Measurements from ENCODE around the gene MLLT6. TPM values are rescaled to one million over a fixed set of nuclear protein-coding genes. Genes with fewer than 3 reads are reported as not detected.
A peak's percentile ranks its signal among the peaks of the same experiment; 100 is the strongest.

The MLLT6 gene
- total RNA-seq, 4 donors from 2014 or later: 30.6 to 79.7 (median 35.1) TPM

- intact Hi-C loops (cut with DNase I): loop anchor here (2.0 kb wide), 1 partner anchor 31 kb away; the partner anchor contains the start of gene EPOP
- peaks cover 10 to 74% (median 27%) of the 10 kb centered on the region in 3 donors for H3K4me1 ChIP-seq
Measured at GRCh38 chr17:38705803-38706504, 881 bp downstream of the MLLT6 start.

GRCh38 chr17:38706505-38707216 is 1.6 kb downstream of the MLLT6 start:
- intact Hi-C loops (cut with DNase I): no loop called here
- Histone ChIP-seq H3K36me3 (peaks cover 3 to 44% (median 4%) of the 10 kb centered on the region in 3 donors), H3K27me3 (no peaks in the 10 kb centered on the region), H3K4me3 (peak overlapping the region; percentile 76 to 94 (median 90)), H3K4me1 (peaks cover 4 to 67% (median 20%) of the 10 kb centered on the region in 3 donors), H3K9me3 (no peaks in the 10 kb centered on the region), H3K27ac (peak overlapping the region; percentile 96 to 98 (median 96))
- TF ChIP-seq CTCF (IDR thresholded peaks at IDR 0.05): no peak
- TF ChIP-seq POLR2A (IDR thresholded peaks at IDR 0.05): no peak
- WGBS, 2 donors: 12 to 13% methylated on average over 9 to 13 of the region's 20 CpGs
- no peak for DNase-seq

More at GRCh38 chr17:38705803-38706504, 881 bp downstream of the MLLT6 start:
- Histone ChIP-seq H3K27me3 (no peaks in the 10 kb centered on the region), H3K9me3 (no peaks in the 10 kb centered on the region), H3K4me3 (peak overlapping the region; percentile 76 to 94 (median 90)), H3K27ac (peak overlapping the region; percentile 96 to 98 (median 96)), H3K36me3 (peaks cover 0 to 37% (median 4%) of the 10 kb centered on the region in 3 donors)
- no peak for TF ChIP-seq POLR2A (IDR thresholded peaks at IDR 0.05)
- TF ChIP-seq CTCF (IDR thresholded peaks at IDR 0.05): no peak
- 0% methylated on average over 12 to 14 of the region's 38 CpGs for WGBS, 2 donors
- no peak for DNase-seq

- no peak for DNase-seq
- intact Hi-C loops (cut with DNase I): no loop called here
- H3K9me3 ChIP-seq: no peaks in the 10 kb centered on the region
- H3K27ac ChIP-seq: no peak overlapping the region
- no peak overlapping the region for H3K4me3 ChIP-seq
- H3K36me3 ChIP-seq: peaks cover 12 to 56% (median 14%) of the 10 kb centered on the region in 3 donors
- WGBS, 2 donors: 78 to 79% methylated on average over 17 to 20 of the region's 21 CpGs
- H3K4me1 ChIP-seq: peaks cover 0 to 59% (median 17%) of the 10 kb centered on the region in 3 donors
- TF ChIP-seq CTCF (IDR thresholded peaks at IDR 0.05): no peak
- no peak for TF ChIP-seq POLR2A (IDR thresholded peaks at IDR 0.05)
- no peaks in the 10 kb centered on the region for H3K27me3 ChIP-seq
Measured at GRCh38 chr17:38707678-38708351, 2.7 kb downstream of the MLLT6 start.

- H3K4me1 ChIP-seq: peaks cover 0 to 45% (median 11%) of the 10 kb centered on the region in 3 donors
- H3K27me3 ChIP-seq: no peaks in the 10 kb centered on the region
- H3K4me3 ChIP-seq: no peak overlapping the region
- intact Hi-C loops (cut with DNase I): no loop called here
- no peaks in the 10 kb centered on the region for H3K9me3 ChIP-seq
- TF ChIP-seq POLR2A (IDR thresholded peaks at IDR 0.05) (no peak), CTCF (IDR thresholded peaks at IDR 0.05) (no peak)
- H3K27ac ChIP-seq: no peak overlapping the region
- 81 to 93% methylated on average over 16 to 18 of the region's 18 CpGs for WGBS, 2 donors
- H3K36me3 ChIP-seq: peaks cover 12 to 70% (median 21%) of the 10 kb centered on the region in 3 donors
- DNase-seq: no peak
Measured at GRCh38 chr17:38709104-38709820, 4.2 kb downstream of the MLLT6 start.
